Stimulated activated naive CD4-positive, alpha-beta T cell treated with Interleukin-2 at 50 U/mL for 16 hours (primary cell): ENCODE data around the gene C16orf95.

Experiments used
- DNase-seq: peaks from one replicate; lab custom pipeline; 2025; lab: John Stamatoyannopoulos, UW

The C16orf95 gene

GRCh38 chr16:87332150-87332549, 15.0 kb upstream of the C16orf95 start:
- DNase-seq = no peak

GRCh38 chr16:87331241-87331801, 14.1 kb upstream of the C16orf95 start:
- DNase-seq = no peak

GRCh38 chr16:87330646-87331045, 13.5 kb upstream of the C16orf95 start:
- DNase-seq = no peak

- no peak for DNase-seq
These were observed 13.0 kb upstream of the C16orf95 start for GRCh38 chr16:87330257-87330624.

GRCh38 chr16:87329436-87330256, 12.5 kb upstream of the C16orf95 start:
- DNase-seq = no peak

GRCh38 chr16:87328846-87329245, 11.7 kb upstream of the C16orf95 start:
- no peak for DNase-seq

GRCh38 chr16:87327798-87328495, 10.8 kb upstream of the C16orf95 start:
- no peak for DNase-seq

- no peak for DNase-seq
These were observed 9.0 kb upstream of the C16orf95 start for GRCh38 chr16:87326151-87326571.

GRCh38 chr16:87325423-87325858, 8.2 kb upstream of the C16orf95 start:
- no peak for DNase-seq

- peak; percentile 14 for DNase-seq
These were observed 7.5 kb upstream of the C16orf95 start for GRCh38 chr16:87324411-87325275.

- no peak for DNase-seq
These were observed 6.7 kb upstream of the C16orf95 start for GRCh38 chr16:87323727-87324410.

GRCh38 chr16:87322833-87323726, 5.9 kb upstream of the C16orf95 start:
- no peak for DNase-seq

GRCh38 chr16:87322360-87322759, 5.2 kb upstream of the C16orf95 start:
- DNase-seq = no peak

- no peak for DNase-seq
These were observed 4.3 kb upstream of the C16orf95 start for GRCh38 chr16:87321336-87322107.

- no peak for DNase-seq
These were observed 3.5 kb upstream of the C16orf95 start for GRCh38 chr16:87320510-87321227.

- DNase-seq = no peak
These were observed 2.9 kb upstream of the C16orf95 start for GRCh38 chr16:87319997-87320491.

- DNase-seq = no peak
These were observed 1.8 kb upstream of the C16orf95 start for GRCh38 chr16:87319011-87319410.

- peak; percentile 39 for DNase-seq
These were observed 805 bp upstream of the C16orf95 start for GRCh38 chr16:87317750-87318644.
